ENCODE measurements around the gene LCA5.
"Not testable (repeated sequence)": the region's sequence is repeated elsewhere in the genome, so short reads cannot be mapped to it uniquely, and the experiment has no call there.

LCA5 gene

DNA sequence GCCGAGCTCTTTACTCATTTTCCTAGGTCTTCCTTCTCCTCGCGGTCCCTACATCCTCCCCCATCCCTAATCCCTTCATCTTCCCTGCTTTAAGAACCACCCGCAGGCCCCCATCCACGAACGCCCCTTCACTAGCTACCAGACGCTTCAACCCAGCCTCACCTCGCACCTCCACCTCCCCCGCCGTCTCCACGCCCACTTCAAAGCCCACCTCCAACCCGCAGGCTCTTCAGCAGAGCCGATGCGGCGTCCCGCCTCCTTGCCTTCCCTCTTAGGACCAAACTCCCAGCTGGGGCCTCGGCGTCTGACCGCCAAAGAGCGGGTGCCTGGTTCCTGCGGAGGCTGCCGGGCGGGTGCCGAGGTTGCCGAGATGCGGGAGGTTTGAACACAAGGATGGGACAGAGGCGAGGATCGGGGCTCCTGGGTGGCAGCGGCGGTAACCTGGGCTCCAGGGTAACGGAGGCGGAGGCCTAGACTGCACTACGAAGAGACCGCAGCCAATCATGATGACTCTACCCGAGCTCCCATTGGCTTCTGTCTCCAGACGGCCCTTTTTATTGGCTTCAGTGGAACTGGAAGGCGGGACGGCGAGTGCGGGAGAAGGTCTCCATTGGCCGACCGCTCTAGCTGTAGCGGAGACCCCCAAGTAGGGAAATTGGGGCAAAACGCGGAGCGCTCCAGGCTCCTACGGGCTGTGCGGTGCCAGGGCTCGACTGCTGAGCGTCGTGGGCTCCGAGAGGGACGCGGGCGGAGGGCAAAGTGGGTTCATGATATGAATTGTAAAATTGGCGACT lies at the start of gene LCA5:
LCA5 (minus strand) TSS at position 477 of the 794 bp plus-strand sequence. CDS start 18,536 bp downstream, outside the sequence.
- Histone ChIP-seq H4K20me1 (ENCODE audit: insufficient read depth, low read length) (no peaks in the 10 kb centered on the region), H3K4me3 (ENCODE audit: low read depth, low read length, poor library complexity, severe bottlenecking) (no peak within 1 kb of the TSS), H2AFZ (ENCODE audit: low read length) (no peak within 1 kb of the TSS), H3K9ac (ENCODE audit: low read length) (no peak within 1 kb of the TSS), H3K79me2 (ENCODE audit: insufficient read depth, low read length) (no peaks in the 10 kb centered on the region), H3F3A (ENCODE audit: insufficient read depth, low read length) (no peaks in the 10 kb centered on the region), H3K4me2 (ENCODE audit: low read length) (no peak within 1 kb of the TSS), H3K36me3 (ENCODE audit: insufficient read depth, low read length) (no peaks in the 10 kb centered on the region), H3K27ac (ENCODE audit: low read depth, low read length, poor library complexity, severe bottlenecking) (no peak within 1 kb of the TSS), H3K4me1 (ENCODE audit: insufficient read depth, low read length, severe bottlenecking) (no peaks in the 10 kb centered on the region), H3K9me3 (ENCODE audit: low read length) (no peaks in the 10 kb centered on the region), H3K9me2 (ENCODE audit: low read depth, low read length) (no peaks in the 10 kb centered on the region), H3K27me3 (ENCODE audit: insufficient read depth, low read length) (no peaks in the 10 kb centered on the region)
- TF ChIP-seq EZH2 (IDR thresholded peaks at IDR 0.05; ENCODE audit: borderline replicate concordance, low read length), result no peak
- TF ChIP-seq, protein P1, sequence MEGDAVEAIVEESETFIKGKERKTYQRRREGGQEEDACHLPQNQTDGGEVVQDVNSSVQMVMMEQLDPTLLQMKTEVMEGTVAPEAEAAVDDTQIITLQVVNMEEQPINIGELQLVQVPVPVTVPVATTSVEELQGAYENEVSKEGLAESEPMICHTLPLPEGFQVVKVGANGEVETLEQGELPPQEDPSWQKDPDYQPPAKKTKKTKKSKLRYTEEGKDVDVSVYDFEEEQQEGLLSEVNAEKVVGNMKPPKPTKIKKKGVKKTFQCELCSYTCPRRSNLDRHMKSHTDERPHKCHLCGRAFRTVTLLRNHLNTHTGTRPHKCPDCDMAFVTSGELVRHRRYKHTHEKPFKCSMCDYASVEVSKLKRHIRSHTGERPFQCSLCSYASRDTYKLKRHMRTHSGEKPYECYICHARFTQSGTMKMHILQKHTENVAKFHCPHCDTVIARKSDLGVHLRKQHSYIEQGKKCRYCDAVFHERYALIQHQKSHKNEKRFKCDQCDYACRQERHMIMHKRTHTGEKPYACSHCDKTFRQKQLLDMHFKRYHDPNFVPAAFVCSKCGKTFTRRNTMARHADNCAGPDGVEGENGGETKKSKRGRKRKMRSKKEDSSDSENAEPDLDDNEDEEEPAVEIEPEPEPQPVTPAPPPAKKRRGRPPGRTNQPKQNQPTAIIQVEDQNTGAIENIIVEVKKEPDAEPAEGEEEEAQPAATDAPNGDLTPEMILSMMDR (IDR thresholded peaks at IDR 0.05; ENCODE audit: low read length), result no peak

DNA sequence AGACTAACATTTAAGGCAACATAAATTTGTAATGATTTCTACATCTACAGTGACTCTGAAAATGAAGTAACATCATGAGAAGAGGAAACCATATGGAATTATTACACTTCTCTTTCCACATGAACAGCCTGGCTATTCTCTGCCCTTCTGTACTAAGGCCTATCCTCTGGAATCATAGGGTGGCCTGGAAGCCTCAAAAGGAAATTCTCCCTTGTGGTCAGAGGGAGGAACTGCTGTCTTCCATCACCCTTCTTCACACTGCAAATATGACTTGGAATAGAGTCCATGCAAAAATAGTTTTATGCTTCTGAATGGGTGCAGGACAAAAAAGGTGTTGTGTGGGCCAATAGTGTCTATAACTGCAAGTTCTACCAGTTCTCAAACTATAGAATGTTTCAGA lies 49.3 kb upstream of the LCA5 start:
- no peaks in the 10 kb centered on the region for H4K20me1 ChIP-seq (ENCODE audit: insufficient read depth, low read length)
- H3K9ac ChIP-seq (ENCODE audit: low read length), result no peak overlapping the region
- no peaks in the 10 kb centered on the region for H3K27me3 ChIP-seq (ENCODE audit: insufficient read depth, low read length)
- no peaks in the 10 kb centered on the region for H3K4me1 ChIP-seq (ENCODE audit: insufficient read depth, low read length, severe bottlenecking)
- H3K9me3 ChIP-seq (ENCODE audit: low read length), result no peaks in the 10 kb centered on the region
- H3K9me2 ChIP-seq (ENCODE audit: low read depth, low read length), result no peaks in the 10 kb centered on the region
- no peak overlapping the region for H3K27ac ChIP-seq (ENCODE audit: low read depth, low read length, poor library complexity, severe bottlenecking)
- H3K4me3 ChIP-seq (ENCODE audit: low read depth, low read length, poor library complexity, severe bottlenecking), result no peak overlapping the region
- H3F3A ChIP-seq (ENCODE audit: insufficient read depth, low read length), result no peaks in the 10 kb centered on the region
- TF ChIP-seq EZH2 (IDR thresholded peaks at IDR 0.05; ENCODE audit: borderline replicate concordance, low read length), result no peak
- TF ChIP-seq, protein P1 (IDR thresholded peaks at IDR 0.05; ENCODE audit: low read length), result 0 out of 2 replicates have a peak, but pooled peaks have one; percentile 3
- H3K4me2 ChIP-seq (ENCODE audit: low read length), result no peak overlapping the region
- H3K79me2 ChIP-seq (ENCODE audit: insufficient read depth, low read length), result no peaks in the 10 kb centered on the region
- H2AFZ ChIP-seq (ENCODE audit: low read length), result no peak overlapping the region
- H3K36me3 ChIP-seq (ENCODE audit: insufficient read depth, low read length), result no peaks in the 10 kb centered on the region

DNA sequence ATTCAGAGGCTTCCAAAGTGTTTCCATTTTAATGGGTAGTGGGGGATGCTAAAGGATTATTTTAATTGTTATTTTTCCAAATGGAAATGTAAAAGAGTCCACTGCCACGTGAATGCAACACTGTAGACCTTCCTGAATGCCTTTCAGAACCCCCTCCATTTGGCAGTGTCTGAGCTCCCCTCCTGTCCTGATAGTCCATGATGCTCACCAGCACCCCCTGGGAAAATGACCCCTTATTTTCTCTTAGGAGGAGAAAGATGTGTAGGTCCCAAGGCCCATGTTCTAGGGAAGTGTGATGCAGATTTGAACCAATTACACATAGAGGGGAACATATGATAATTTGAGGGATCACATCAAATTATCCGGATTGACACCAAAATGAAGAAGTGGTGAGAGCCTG lies 47.1 kb upstream of the LCA5 start:
- Histone ChIP-seq H3K4me3 (ENCODE audit: low read depth, low read length, poor library complexity, severe bottlenecking) (no peak overlapping the region), H3K27ac (ENCODE audit: low read depth, low read length, poor library complexity, severe bottlenecking) (no peak overlapping the region), H3F3A (ENCODE audit: insufficient read depth, low read length) (no peaks in the 10 kb centered on the region), H3K4me1 (ENCODE audit: insufficient read depth, low read length, severe bottlenecking) (no peaks in the 10 kb centered on the region), H3K9me2 (ENCODE audit: low read depth, low read length) (no peaks in the 10 kb centered on the region), H3K36me3 (ENCODE audit: insufficient read depth, low read length) (no peaks in the 10 kb centered on the region), H3K9ac (ENCODE audit: low read length) (no peak overlapping the region), H3K9me3 (ENCODE audit: low read length) (no peaks in the 10 kb centered on the region), H3K27me3 (ENCODE audit: insufficient read depth, low read length) (no peaks in the 10 kb centered on the region), H2AFZ (ENCODE audit: low read length) (no peak overlapping the region), H3K79me2 (ENCODE audit: insufficient read depth, low read length) (no peaks in the 10 kb centered on the region), H3K4me2 (ENCODE audit: low read length) (no peak overlapping the region), H4K20me1 (ENCODE audit: insufficient read depth, low read length) (no peaks in the 10 kb centered on the region)
- TF ChIP-seq, protein P1 (IDR thresholded peaks at IDR 0.05; ENCODE audit: low read length), result no peak
- TF ChIP-seq EZH2 (IDR thresholded peaks at IDR 0.05; ENCODE audit: borderline replicate concordance, low read length), result no peak

DNA sequence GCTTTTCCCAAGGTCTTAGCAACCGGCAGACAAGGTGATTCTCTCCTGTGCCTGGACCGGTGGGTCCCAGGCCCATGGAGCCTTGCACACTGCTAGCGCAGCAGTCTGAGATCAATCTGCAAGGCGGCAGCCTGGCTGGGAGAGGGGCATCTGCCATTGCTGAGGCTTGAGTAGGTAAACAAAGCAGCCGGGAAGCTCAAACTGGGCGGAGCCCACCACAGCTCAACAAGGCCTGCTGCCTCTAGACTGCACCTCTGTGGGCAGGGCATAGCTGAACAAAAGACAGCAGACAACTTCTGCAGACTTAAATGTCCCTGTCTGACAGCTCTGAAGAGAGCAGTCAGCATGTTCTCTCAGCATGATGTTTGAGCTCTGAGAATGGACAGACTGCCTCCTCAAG lies 40.7 kb upstream of the LCA5 start:
- H3K4me1 ChIP-seq (ENCODE audit: insufficient read depth, low read length, severe bottlenecking); H3K9ac ChIP-seq (ENCODE audit: low read length); H3F3A ChIP-seq (ENCODE audit: insufficient read depth, low read length); H3K9me2 ChIP-seq (ENCODE audit: low read depth, low read length); H2AFZ ChIP-seq (ENCODE audit: low read length); H3K27ac ChIP-seq (ENCODE audit: low read depth, low read length, poor library complexity, severe bottlenecking); H3K9me3 ChIP-seq (ENCODE audit: low read length); H3K4me2 ChIP-seq (ENCODE audit: low read length); H4K20me1 ChIP-seq (ENCODE audit: insufficient read depth, low read length); H3K36me3 ChIP-seq (ENCODE audit: insufficient read depth, low read length); H3K4me3 ChIP-seq (ENCODE audit: low read depth, low read length, poor library complexity, severe bottlenecking); H3K79me2 ChIP-seq (ENCODE audit: insufficient read depth, low read length); H3K27me3 ChIP-seq (ENCODE audit: insufficient read depth, low read length): not testable (repeated sequence)
